ENCODE results near the gene APC. TPM values are rescaled to one million over a fixed set of nuclear protein-coding genes. Genes with fewer than 3 reads are reported as not detected.

The APC gene
- total RNA-seq, 2 donors from 2014 or later, result 20.8 to 27.5 TPM

DNA sequence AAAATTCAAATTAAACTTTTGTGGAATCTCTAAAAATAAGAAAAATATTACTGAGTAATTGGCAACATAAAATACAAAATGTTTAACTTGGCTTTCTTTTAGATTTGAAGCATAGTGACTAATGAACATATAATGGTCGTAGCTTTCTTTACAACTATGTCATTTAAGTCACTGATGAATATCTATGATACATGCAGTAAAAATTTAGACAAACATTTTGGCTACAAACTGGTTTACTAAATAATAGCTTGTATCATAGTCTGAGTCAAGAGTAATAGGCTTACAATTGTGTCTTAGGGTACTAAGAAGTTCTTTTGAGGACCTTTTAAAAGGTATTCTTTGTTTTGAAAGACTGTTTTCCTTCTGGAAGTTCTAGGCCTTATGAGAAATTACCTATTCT, 2.0 kb upstream of the APC start:
- no peaks in the 10 kb centered on the region for H3K36me3 Mint-ChIP-seq (ENCODE audit: low read depth)
- H3K9me3 Mint-ChIP-seq, result no peaks in the 10 kb centered on the region
- ATAC-seq (replicated peaks), result no peak
- H3K4me3 Mint-ChIP-seq, result no peak overlapping the region
- no peaks in the 10 kb centered on the region for H3K27me3 Mint-ChIP-seq
- H3K27ac Mint-ChIP-seq, result no peak overlapping the region
- H3K4me1 Mint-ChIP-seq, result peaks cover 8% of the 10 kb centered on the region

DNA sequence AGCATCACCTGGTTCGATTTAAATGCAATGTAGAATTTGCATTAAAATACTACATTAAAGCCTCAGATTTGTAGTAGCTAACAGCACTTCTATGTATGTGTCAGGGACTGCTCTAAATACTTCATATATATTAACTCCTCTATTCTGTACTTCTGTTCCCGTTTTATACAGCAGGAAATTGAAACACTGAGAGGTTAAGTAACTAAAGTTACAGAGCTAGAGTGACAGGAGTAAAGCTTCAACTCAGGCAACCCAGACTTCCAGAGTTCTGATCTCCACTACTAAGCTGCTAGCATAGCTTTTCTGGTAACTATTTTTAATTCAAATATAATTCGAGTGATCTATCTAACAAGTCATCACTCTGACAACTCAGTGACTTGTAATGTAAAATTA, 619 bp upstream of the APC start:
- Mint-ChIP-seq H3K4me3 (peak overlapping the region; percentile 95), H3K36me3 (ENCODE audit: low read depth) (no peaks in the 10 kb centered on the region), H3K27me3 (no peaks in the 10 kb centered on the region), H3K9me3 (no peaks in the 10 kb centered on the region), H3K27ac (peak overlapping the region; percentile 87), H3K4me1 (peaks cover 8% of the 10 kb centered on the region)
- ATAC-seq (replicated peaks), result no peak

DNA sequence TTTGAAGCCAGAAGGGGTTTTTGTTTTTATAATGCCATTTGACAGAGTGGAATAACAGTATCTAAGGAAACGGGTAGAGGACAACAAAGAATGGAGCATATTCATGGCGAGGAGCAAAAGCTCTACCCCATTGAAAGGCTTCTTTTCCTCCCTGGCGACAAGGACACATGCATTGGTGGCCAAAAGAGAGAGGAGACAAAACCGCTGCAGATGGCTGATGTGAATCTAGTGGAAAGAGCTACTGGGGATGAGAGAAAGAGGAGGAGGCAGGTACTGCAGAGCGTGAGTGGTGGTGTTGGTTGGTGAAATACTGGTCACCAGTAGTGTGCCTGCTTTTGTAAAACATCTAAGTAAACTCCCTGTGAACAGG, 491 bp downstream of the APC start:
- Mint-ChIP-seq H3K4me3 (peak overlapping the region; percentile 95), H3K27ac (peak overlapping the region; percentile 87)

DNA sequence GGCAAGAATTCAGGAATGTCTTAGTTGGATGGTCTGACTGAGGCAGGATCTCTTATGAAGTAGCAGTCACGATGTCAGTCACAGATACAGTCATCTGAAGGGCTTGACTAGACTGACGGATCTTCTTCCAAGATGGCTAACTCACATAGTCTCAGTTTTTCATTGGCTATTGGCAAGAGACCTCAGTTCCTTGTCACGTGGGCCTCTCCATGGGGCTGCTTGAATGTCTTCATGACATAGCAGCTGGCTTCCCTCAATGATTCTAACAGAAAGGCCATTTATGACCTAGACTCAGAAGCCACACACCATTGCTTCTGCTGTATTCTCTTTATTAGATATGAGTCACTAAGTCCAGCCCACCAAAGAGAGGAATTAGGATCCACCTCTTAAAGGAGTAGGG, 4.7 kb downstream of the APC start:
- ATAC-seq (replicated peaks), result no peak

More for the DNA sequence above, 491 bp downstream of the APC start:
- Mint-ChIP-seq H3K36me3 (ENCODE audit: low read depth) (no peaks in the 10 kb centered on the region), H3K4me1 (peaks cover 8% of the 10 kb centered on the region), H3K27me3 (no peaks in the 10 kb centered on the region), H3K9me3 (no peaks in the 10 kb centered on the region)
- no peak for ATAC-seq (replicated peaks)

DNA sequence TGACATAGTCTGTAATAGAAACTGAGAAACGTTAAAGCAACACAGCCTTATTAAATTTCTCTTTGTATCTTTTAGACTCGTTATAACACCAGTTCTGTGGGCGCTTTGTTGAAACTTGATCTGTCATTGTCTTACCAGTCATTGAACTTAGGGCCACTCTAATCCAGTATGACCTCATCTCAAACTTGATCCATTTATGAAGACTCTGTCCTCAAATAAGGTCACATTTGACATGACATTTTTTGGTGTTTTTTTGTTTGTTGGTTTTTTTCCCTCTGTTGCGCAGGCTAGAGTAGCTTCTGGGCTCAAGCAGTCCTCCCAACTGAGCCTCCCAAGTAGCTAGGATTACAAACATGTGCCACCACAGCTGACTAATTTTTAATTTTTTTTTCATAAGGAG, 5.9 kb downstream of the APC start:
- no peak for ATAC-seq (replicated peaks)
- Mint-ChIP-seq H3K4me1 (no peaks in the 10 kb centered on the region), H3K36me3 (ENCODE audit: low read depth) (no peaks in the 10 kb centered on the region), H3K27ac (no peak overlapping the region), H3K4me3 (no peak overlapping the region), H3K27me3 (no peaks in the 10 kb centered on the region), H3K9me3 (no peaks in the 10 kb centered on the region)

More for the DNA sequence above, 4.7 kb downstream of the APC start:
- H3K4me3 Mint-ChIP-seq, result no peak overlapping the region
- H3K36me3 Mint-ChIP-seq (ENCODE audit: low read depth), result no peaks in the 10 kb centered on the region
- peaks cover 8% of the 10 kb centered on the region for H3K4me1 Mint-ChIP-seq
- H3K27ac Mint-ChIP-seq, result no peak overlapping the region
- H3K9me3 Mint-ChIP-seq, result no peaks in the 10 kb centered on the region
- no peaks in the 10 kb centered on the region for H3K27me3 Mint-ChIP-seq

DNA sequence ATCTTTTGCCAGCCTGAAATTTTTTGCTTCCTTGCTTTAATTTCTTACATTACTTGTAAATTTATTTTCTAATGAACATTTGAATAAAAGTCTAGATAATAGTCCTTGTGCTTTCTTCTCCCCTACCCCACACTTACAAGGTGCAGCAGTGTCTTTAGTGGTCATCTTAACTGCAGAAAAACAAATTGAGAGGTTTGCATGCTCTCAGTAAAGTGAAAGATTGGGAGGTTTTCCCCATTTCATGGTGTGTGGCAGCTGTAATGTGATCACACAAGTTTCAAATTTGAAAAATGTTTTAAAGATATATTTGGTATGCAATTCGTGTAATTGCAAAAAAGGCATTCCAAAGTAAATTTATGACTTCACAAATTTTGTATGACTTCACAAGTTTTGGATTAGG, 14.7 kb downstream of the APC start:
- no peak overlapping the region for H3K4me3 Mint-ChIP-seq
- H3K9me3 Mint-ChIP-seq, result no peaks in the 10 kb centered on the region
- H3K4me1 Mint-ChIP-seq, result no peaks in the 10 kb centered on the region
- no peak for ATAC-seq (replicated peaks)
- no peaks in the 10 kb centered on the region for H3K27me3 Mint-ChIP-seq
- H3K27ac Mint-ChIP-seq, result no peak overlapping the region
- no peaks in the 10 kb centered on the region for H3K36me3 Mint-ChIP-seq (ENCODE audit: low read depth)

DNA sequence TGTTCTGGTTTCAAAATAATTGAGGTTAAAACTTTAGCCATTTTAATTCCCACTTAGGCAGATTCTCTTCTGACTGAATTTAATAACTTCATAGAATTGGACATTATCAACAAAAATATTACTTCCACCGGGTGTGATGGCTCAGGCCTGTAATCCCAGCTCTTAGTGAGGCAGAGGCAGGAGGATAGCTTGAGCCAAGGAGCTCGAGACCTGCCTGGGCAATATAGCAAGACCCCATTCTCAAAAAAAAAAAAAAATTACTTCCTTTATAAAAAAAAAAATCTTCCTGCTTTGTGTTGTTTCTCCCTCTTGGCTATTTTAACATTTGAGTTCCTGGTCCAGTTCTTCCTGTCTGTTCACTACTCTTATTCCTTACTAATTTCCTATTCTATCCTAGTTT, 18.0 kb downstream of the APC start:
- Mint-ChIP-seq H3K36me3 (ENCODE audit: low read depth) (peaks cover 10% of the 10 kb centered on the region), H3K4me1 (no peaks in the 10 kb centered on the region), H3K9me3 (no peaks in the 10 kb centered on the region), H3K4me3 (no peak overlapping the region), H3K27me3 (no peaks in the 10 kb centered on the region), H3K27ac (peak overlapping the region; percentile 11)
- ATAC-seq (replicated peaks), result no peak

DNA sequence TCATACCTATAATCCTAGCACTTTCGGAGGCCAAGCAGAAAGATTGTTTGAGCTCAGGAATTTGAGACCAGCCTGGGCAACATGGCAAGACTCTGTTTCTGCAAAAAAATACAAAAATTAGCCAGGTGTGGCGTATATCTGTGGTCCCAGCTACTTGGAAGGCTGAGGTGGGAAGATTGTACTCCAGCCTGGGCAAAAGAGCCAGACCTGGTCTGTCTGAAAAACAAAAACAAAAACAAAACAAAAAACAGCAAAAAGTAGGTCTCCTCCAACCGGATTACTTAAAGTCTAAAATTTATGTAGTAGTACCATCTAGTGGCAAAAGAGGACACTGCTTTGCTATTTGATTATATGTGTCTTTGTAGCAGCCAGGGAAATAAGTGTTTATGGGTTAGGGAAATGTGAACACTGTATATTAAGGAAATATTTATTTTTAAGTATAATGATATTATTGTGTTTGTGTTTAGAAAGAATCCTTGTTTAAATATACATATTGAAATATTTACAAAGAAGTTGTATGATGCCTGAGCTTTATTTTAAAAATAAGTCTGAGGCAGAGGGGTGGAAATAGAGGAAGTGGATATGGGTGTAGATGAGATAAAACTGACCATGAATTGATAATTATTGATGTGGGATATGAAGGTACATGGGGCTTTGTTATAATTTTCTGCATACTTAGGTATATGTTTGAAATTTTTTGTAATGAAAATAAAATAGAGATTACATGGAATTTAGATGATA, 20.0 kb downstream of the APC start:
- peak; percentile 60 for ATAC-seq (replicated peaks)
- Mint-ChIP-seq H3K9me3 (no peaks in the 10 kb centered on the region), H3K36me3 (ENCODE audit: low read depth) (peaks cover 15% of the 10 kb centered on the region), H3K4me3 (no peak overlapping the region), H3K27ac (no peak overlapping the region), H3K4me1 (no peaks in the 10 kb centered on the region), H3K27me3 (no peaks in the 10 kb centered on the region)

DNA sequence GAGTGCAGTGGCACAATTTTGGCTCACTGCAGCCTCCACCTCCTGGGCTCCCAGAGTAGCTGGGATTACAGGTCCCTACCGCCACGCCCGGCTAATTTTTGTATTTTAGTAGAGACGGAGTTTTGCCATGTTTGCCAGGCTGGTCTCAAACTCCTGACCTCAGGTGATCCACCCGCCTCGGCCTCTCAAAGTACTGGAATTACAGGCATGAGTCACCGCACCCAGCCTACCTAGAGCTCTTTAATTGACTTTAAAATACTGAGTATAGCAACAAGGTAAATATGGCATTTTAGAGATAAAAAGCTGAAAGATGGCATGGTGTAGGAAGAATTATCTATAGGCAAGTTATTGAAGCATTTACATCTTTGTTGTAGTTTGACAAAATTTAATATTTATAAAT, 21.0 kb downstream of the APC start:
- no peak overlapping the region for H3K4me3 Mint-ChIP-seq
- ATAC-seq (replicated peaks), result no peak
- H3K27ac Mint-ChIP-seq, result no peak overlapping the region
- H3K27me3 Mint-ChIP-seq, result no peaks in the 10 kb centered on the region
- peaks cover 15% of the 10 kb centered on the region for H3K36me3 Mint-ChIP-seq (ENCODE audit: low read depth)
- H3K4me1 Mint-ChIP-seq, result no peaks in the 10 kb centered on the region
- no peaks in the 10 kb centered on the region for H3K9me3 Mint-ChIP-seq

DNA sequence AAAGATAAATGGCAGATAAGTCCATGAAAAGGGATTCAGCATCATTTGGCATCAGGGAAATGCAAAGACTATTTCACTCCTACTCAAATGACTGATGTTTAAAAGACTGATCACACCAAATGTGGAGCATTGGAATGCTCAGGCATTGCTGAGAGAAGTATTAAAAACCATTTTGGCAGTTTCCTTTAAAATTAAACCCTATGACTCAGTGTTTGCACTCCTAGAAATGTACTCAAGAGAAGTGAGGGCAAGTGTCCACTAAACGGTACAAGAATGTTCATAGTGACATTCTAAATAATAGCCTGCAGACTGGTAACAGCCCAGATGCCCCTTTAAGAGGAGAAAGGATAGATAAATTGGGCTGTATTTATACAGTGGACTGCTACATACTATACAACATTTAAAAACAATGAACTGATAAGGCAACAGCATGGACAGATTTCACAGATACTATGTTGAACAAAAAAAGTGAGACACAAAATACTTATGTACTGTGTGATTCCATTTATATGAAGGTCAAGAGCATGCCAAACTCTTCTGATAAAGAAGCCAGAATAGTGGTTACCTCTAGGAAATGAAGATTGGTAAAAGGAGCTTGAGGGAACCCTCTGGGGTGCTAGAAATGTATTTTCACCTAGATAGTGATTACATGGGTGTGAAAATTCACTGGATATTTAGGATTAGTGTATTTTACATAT, 24.6 kb downstream of the APC start:
- H3K27me3 Mint-ChIP-seq, result no peaks in the 10 kb centered on the region
- no peak overlapping the region for H3K4me3 Mint-ChIP-seq
- H3K27ac Mint-ChIP-seq, result no peak overlapping the region
- no peaks in the 10 kb centered on the region for H3K9me3 Mint-ChIP-seq
- peaks cover 34% of the 10 kb centered on the region for H3K36me3 Mint-ChIP-seq (ENCODE audit: low read depth)
- peaks cover 4% of the 10 kb centered on the region for H3K4me1 Mint-ChIP-seq
- ATAC-seq (replicated peaks), result no peak

DNA sequence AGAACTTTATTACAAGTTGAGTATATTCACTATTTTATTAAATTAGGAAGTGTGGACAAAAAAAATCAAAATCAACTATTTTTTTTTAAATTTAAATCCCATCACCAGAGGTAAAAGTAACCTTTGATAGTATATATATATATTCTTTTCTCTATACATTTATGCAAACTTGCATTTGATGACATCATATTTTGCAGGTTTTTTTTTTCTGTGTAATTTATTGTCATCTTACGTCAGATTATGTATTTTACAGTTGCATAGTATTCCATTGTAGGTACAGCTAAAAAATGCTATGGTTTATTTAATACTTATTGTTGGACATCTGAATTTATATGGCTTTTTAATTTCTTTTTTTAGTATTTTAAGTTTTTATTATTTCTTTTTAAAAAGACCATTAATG, 25.5 kb downstream of the APC start:
- no peak overlapping the region for H3K27ac Mint-ChIP-seq
- no peaks in the 10 kb centered on the region for H3K9me3 Mint-ChIP-seq
- H3K4me1 Mint-ChIP-seq, result peaks cover 4% of the 10 kb centered on the region
- H3K36me3 Mint-ChIP-seq (ENCODE audit: low read depth), result peaks cover 43% of the 10 kb centered on the region
- H3K27me3 Mint-ChIP-seq, result no peaks in the 10 kb centered on the region
- no peak overlapping the region for H3K4me3 Mint-ChIP-seq
- ATAC-seq (replicated peaks), result no peak

DNA sequence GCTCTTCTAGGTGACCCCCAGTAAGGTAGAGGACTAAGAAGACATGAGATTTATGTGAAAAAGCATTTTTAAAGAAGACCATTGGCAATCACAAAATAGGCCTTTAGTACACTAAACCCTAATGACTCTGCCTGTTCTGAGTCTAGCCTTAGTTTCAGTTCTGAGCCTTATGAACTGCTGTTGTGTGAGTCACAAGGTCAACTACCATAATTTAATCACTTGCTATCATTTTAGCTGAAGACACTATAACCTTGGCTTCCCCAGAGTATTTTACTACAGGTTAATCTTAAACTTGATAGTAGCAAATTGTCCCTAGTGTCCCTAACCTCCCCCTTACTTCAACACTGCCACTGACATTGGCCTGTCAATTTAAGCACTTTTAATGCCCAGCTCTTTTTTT, 34.4 kb downstream of the APC start:
- no peaks in the 10 kb centered on the region for H3K9me3 Mint-ChIP-seq
- ATAC-seq (replicated peaks), result peak; percentile 84
- no peak overlapping the region for H3K27ac Mint-ChIP-seq
- H3K27me3 Mint-ChIP-seq, result no peaks in the 10 kb centered on the region
- H3K4me3 Mint-ChIP-seq, result no peak overlapping the region
- H3K4me1 Mint-ChIP-seq, result no peaks in the 10 kb centered on the region
- peaks cover 72% of the 10 kb centered on the region for H3K36me3 Mint-ChIP-seq (ENCODE audit: low read depth)

DNA sequence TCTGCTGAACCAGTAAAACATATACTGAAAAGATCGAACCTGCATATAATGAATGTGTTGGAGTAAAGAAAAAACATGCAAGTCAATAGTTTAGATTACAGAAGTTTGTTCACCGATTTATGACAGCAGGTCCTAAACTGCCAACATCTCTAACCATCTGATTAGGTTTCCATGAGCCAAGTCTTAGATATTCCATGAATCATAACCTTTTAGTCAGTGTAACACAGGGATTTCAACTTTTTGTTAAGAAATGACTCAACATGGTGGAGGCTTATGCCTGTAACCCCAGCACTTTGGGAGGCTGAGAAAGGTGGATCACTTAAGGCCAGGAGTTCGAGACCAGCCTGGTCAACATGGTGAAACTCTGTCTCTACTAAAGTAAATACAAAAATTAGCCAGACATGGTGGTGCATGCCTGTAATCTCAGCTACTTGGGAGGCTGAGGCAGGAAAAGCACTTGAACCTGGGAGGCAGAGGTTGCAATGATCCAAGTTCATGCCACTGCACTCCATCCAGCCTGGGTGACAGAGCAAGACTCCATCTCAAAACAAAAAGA, 38.7 kb downstream of the APC start:
- Mint-ChIP-seq H3K27me3 (no peaks in the 10 kb centered on the region), H3K9me3 (no peaks in the 10 kb centered on the region), H3K36me3 (ENCODE audit: low read depth) (peaks cover 69% of the 10 kb centered on the region), H3K27ac (no peak overlapping the region), H3K4me3 (no peak overlapping the region), H3K4me1 (no peaks in the 10 kb centered on the region)
- peak; percentile 37 for ATAC-seq (replicated peaks)

DNA sequence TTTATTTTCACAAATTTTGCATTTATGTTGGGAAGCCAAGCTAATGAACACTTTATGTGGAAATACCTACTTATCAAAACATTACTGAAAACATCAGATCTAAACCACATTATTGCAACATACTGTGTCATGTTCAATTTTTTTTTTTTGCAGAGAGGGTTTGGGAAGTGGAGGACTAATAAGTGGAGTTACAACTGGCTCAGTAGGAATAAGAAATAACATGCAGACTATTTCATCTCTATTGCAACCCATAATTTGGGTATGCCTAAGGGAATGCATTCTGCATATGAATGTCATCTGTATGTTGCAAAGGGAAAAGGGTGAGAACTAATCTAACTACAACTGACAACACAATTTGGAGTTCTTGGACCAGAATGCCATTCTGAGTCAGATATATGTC, 41.8 kb downstream of the APC start:
- no peak overlapping the region for H3K4me3 Mint-ChIP-seq
- peaks cover 73% of the 10 kb centered on the region for H3K36me3 Mint-ChIP-seq (ENCODE audit: low read depth)
- H3K27me3 Mint-ChIP-seq, result no peaks in the 10 kb centered on the region
- no peaks in the 10 kb centered on the region for H3K9me3 Mint-ChIP-seq
- no peak overlapping the region for H3K27ac Mint-ChIP-seq
- ATAC-seq (replicated peaks), result no peak
- no peaks in the 10 kb centered on the region for H3K4me1 Mint-ChIP-seq

DNA sequence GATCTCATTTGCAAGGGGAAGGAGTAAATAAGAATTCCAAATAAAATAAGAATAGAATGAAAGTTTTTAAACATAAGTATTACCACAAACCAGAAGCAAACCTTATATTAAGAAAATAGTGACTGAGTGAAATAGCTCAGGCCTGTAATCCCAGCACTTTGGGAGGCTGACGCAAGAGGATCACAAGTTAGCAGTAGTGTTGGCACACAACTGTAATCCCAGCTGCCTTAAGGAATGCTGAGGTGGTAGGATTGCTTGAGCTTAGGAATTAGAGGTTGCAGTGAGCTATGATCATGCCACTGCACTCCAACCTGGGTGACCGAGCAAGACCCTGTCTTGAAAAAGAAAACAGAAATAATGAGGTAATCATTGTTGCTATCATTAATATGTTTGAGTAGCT, 47.0 kb downstream of the APC start:
- H3K4me1 Mint-ChIP-seq, result no peaks in the 10 kb centered on the region

More for the DNA sequence above, 47.0 kb downstream of the APC start:
- Mint-ChIP-seq H3K36me3 (ENCODE audit: low read depth) (peaks cover 59% of the 10 kb centered on the region), H3K4me3 (no peak overlapping the region), H3K27ac (no peak overlapping the region), H3K9me3 (no peaks in the 10 kb centered on the region), H3K27me3 (no peaks in the 10 kb centered on the region)
- no peak for ATAC-seq (replicated peaks)

All from activated T-helper 17 cell treated with anti-CD3 and anti-CD28 coated beads, Interleukin-2, amount 50 U/mL, for 72 hours (primary cell).